Stomach (tissue), 4 donors: Measurements from ENCODE around the gene AUTS2.

Experiments used
- EP300 ChIP-seq: sonication (generic); formaldehyde crosslinking; IDR thresholded peaks from one replicate; pipeline ENCODE4 v1.6.1; 2017; ENCODE audit warnings: antibody characterized with exemption
- POLR2A ChIP-seq, 4 donors: fragments of 450-650 bp; IDR thresholded peaks; one replicate each; pipeline ENCODE4 v1.6.1; 2016; ENCODE audit warnings: antibody characterized with exemption in 4 of 4, control low read depth in 2 of 4, mild to moderate bottlenecking in 1 of 4, moderate library complexity in 1 of 4

- no peak for TF ChIP-seq EP300
- TF ChIP-seq POLR2A (IDR thresholded peaks at IDR 0.05), result no peak
Measured at GRCh38 chr7:70292716-70293115, 694.4 kb downstream of the AUTS2 start.
